HepG2 (cell line): Measurements from ENCODE around the gene ANKRD60. TPM values are rescaled to one million over a fixed set of nuclear protein-coding genes. Genes with fewer than 3 reads are reported as not detected.

Experiments
- ATAC-seq: fragments of 200-7000 bp; cut with Tn5 transposase; 3 replicates; pipeline ENCODE4 v1.9.1; 2020; ENCODE audit warnings: mild to moderate bottlenecking, moderate library complexity
- BruUV-seq: library from RNA; stranded (reverse); fragments of 400-500 nt; replicated peaks from 2 replicates; lab custom pipeline; 2021; lab: Mats Ljungman, UMichigan
- CTCF ChIA-PET: fragments of 300-600 bp; formaldehyde crosslinking; extraction: SDS; loops from one replicate; lab custom pipeline; 2021; ENCODE audit warnings: low total read pairs, inconsistent platforms, low intra/inter-chr PET ratio; lab: Yijun Ruan, JAX
- POLR2A ChIA-PET: fragments of 350-600 bp; sonication (Branson Sonifier 250); formaldehyde crosslinking; loops from one replicate; lab custom pipeline; 2020; ENCODE audit warnings: antibody characterized with exemption, inconsistent platforms; lab: Yijun Ruan, JAX
- DNase-seq: peaks from one replicate; pipeline ENCODE4 v3.0.0-alpha.2; 2015; ENCODE audit warnings: low spot score
- FAIRE-seq: peaks from 3 replicates; lab custom pipeline; 2011; peaks lifted over from hg19 to GRCh38; lab: Jason Lieb, UNC
- H2AFZ ChIP-seq: one replicate; pipeline ENCODE4 v1.6.1; 2011; ENCODE audit warnings: low read length, inconsistent platforms
- H3K27ac ChIP-seq: fragments of 300-600 bp; 3 replicates; pipeline ENCODE4 v1.8.0; 2011; ENCODE audit warnings: mixed run types, mild to moderate bottlenecking, mixed read lengths, low read length, inconsistent platforms; ENCODE audit not compliant: insufficient read depth; ENCODE audit errors: extremely low read length
- H3K27me3 ChIP-seq, 2 experiments: fragments of 200-600 bp in 1 of 2; 2 replicates in 1 of 2; 3 replicates in 1 of 2; pipeline versions ENCODE4 v1.6.0 to v1.8.0; 2011; ENCODE audit warnings: low read length in 2 of 2, mild to moderate bottlenecking in 2 of 2, moderate library complexity in 2 of 2, inconsistent platforms in 1 of 2; ENCODE audit not compliant: insufficient read depth in 2 of 2, control insufficient read depth in 1 of 2
- H3K36me3 ChIP-seq, 2 experiments: fragments of 200-600 bp in 1 of 2; replicated peaks in 1 of 2; 2 replicates in 1 of 2; 3 replicates in 1 of 2; pipeline versions ENCODE4 v1.5.1 to v1.8.0; 2011; ENCODE audit warnings: low read length in 2 of 2, inconsistent platforms in 1 of 2; ENCODE audit not compliant: insufficient read depth in 2 of 2, control insufficient read depth in 1 of 2
- H3K4me1 ChIP-seq: 2 replicates; pipeline ENCODE4 v1.5.1; 2012; ENCODE audit warnings: low read length, inconsistent platforms; ENCODE audit not compliant: insufficient read depth
- H3K4me2 ChIP-seq: 2 replicates; pipeline ENCODE4 v1.6.0; 2011; ENCODE audit warnings: low read depth, low read length, inconsistent platforms
- H3K4me3 ChIP-seq, 3 experiments: fragments of 200-600 bp in 1 of 3; sonication (generic), shearing (Covaris generic) in 1 of 3; replicated peaks in 1 of 3; 2 replicates each; pipeline ENCODE4 v1.5.1; 2011 to 2016; ENCODE audit warnings: low read length in 3 of 3, inconsistent platforms in 2 of 3, low read depth in 2 of 3, mild to moderate bottlenecking in 2 of 3, control low read depth in 1 of 3, mixed read lengths in 1 of 3; ENCODE audit not compliant: insufficient read depth in 1 of 3
- H3K79me2 ChIP-seq: one replicate; pipeline ENCODE4 v1.6.1; 2011; ENCODE audit warnings: low read length, inconsistent platforms; ENCODE audit not compliant: insufficient read depth
- H3K9ac ChIP-seq: 2 replicates; pipeline ENCODE4 v1.6.0; 2011; ENCODE audit warnings: mild to moderate bottlenecking, low read depth, low read length, inconsistent platforms; ENCODE audit not compliant: insufficient read depth
- H3K9me3 ChIP-seq: 2 replicates; pipeline ENCODE4 v1.5.1; 2012; ENCODE audit warnings: mild to moderate bottlenecking, low read length
- H4K20me1 ChIP-seq: 2 replicates; pipeline ENCODE4 v1.6.0; 2011; ENCODE audit warnings: inconsistent platforms, mild to moderate bottlenecking, low read length, moderate library complexity; ENCODE audit not compliant: insufficient read depth
- FLYWCH1 ChIP-seq: sonication (generic); formaldehyde crosslinking; IDR thresholded peaks from 2 replicates; pipeline ENCODE4 v1.8.1; 2023; ENCODE audit warnings: mild to moderate bottlenecking, missing genetic modification reagents
- THYN1 ChIP-seq: sonication (generic); formaldehyde crosslinking; IDR thresholded peaks from 2 replicates; pipeline ENCODE4 v1.8.1; 2023; ENCODE audit warnings: low read depth, mild to moderate bottlenecking, moderate library complexity, missing genetic modification reagents, borderline replicate concordance
- ZNF792 ChIP-seq: IDR thresholded peaks from 2 replicates; pipeline ENCODE4 v1.6.1; 2016
- WGBS: methylation state at CpG from one replicate; pipeline ENCODE4 v1.1.6; 2017; ENCODE audit warnings: low lambda C conversion rate; 5-methylcytosine and 5-hydroxymethylcytosine counted together
- in situ Hi-C: cut with HindIII; loops from 2 replicates; pipeline ENCODE4 v1.10.0; 2017; ENCODE audit warnings: low pct_unique_long_range_greater_than_20kb; ENCODE audit not compliant: extremely low pct_ligation_motif_present
- intact Hi-C: fragments of 100-400 bp; cut with micrococcal nuclease; formaldehyde crosslinking; loops from one replicate; pipeline ENCODE4 v1.10.0; 2022; ENCODE audit not compliant: unreplicated experiment
- polyA plus RNA-seq, 8 experiments: library from polyadenylated mRNA; depleted of rRNA in 3 of 8; stranded (reverse) in 7 of 8; unstranded in 1 of 8; fragments of >200 nt; fragmentation: Illumina TruSeq in 4 of 8; extraction: Trizol in 4 of 8; gene quantifications; 2 replicates each; pipeline versions ENCODE4 v1.2.1 to v1.2.3, GENCODE V29; 2011 to 2016; ENCODE audit warnings: low read depth in 4 of 8, missing spikeins in 1 of 8, mixed read lengths in 1 of 8; ENCODE audit not compliant: insufficient read depth in 1 of 8
- total RNA-seq, 5 experiments: library from RNA; depleted of rRNA; stranded (reverse); fragments of >200 nt; fragmentation: Illumina TruSeq; extraction: Trizol; gene quantifications; 2 replicates each; pipeline ENCODE4 v1.2.3, GENCODE V29; 2016; ENCODE audit warnings: low read depth in 1 of 5
- TF ChIP-seq, protein P1 (sequence below): sonication (generic); formaldehyde crosslinking; IDR thresholded peaks from 2 replicates; pipeline ENCODE4 v1.4.0; 2020; ENCODE audit warnings: mild to moderate bottlenecking, missing genetic modification reagents
- TF ChIP-seq, protein P2 (sequence below): sonication (generic); formaldehyde crosslinking; IDR thresholded peaks from 2 replicates; pipeline ENCODE4 v1.5.0; 2020; ENCODE audit warnings: mild to moderate bottlenecking, low read depth, missing genetic modification reagents, borderline replicate concordance

ANKRD60 gene
- total and polyA plus RNA-seq, 2 of the 13 experiments (the other 11 are each of a cell fraction or from before 2014, with no cell fraction given), result not detected

DNA sequence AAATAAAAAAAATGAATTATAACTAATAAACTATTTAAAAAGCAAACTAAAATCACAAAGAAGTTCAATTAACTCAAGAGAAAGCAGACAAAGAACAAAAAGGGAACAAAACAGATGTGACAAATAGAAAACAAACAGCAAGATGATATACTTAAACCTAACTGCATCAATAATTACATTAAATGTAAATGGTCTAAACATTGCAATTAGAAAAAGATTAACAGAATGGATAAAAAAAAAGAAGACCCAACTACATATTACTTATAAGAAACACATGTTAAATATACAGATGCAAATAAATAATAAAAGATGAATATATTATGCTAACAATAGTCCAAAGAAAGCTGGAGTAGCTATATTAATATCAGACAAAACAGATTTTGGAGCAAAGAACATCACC is 45.9 kb upstream of the ANKRD60 start (continued):
- TF ChIP-seq, protein P1, sequence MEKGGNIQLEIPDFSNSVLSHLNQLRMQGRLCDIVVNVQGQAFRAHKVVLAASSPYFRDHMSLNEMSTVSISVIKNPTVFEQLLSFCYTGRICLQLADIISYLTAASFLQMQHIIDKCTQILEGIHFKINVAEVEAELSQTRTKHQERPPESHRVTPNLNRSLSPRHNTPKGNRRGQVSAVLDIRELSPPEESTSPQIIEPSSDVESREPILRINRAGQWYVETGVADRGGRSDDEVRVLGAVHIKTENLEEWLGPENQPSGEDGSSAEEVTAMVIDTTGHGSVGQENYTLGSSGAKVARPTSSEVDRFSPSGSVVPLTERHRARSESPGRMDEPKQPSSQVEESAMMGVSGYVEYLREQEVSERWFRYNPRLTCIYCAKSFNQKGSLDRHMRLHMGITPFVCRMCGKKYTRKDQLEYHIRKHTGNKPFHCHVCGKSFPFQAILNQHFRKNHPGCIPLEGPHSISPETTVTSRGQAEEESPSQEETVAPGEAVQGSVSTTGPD, result no peak

DNA sequence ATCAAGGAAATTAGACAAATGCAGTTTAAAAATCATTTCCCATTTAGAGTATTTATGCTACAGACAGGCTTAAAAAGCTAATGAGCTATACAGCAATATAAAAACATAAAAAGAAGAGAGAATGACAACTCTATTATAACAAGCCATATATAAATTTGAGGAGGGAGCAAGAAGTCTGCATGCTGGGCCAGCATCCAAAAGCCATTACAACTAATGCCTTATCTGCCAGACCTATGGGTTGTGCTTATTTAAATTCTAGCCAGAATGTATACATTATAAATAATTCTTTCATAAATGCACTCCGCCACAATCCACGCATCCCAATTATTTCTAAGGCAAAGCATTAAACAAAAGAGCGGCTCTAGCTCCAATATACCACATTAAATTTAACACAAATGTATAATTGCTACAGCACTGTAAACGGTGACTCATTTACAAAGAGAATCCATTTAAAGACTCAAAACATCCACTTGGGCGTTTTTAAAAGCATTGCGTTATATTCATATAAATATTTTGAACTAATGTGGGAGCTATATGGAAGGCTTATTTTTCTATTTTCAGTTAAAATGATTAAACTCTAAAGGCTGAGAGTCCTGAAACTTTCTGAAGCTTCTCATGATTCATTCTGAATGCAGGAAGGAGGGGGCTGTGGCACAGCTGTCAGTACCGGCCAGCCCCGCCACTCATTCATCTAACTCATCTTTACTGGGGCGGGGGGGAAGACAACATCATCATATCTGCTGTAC is 43.3 kb upstream of the ANKRD60 start:
- in situ Hi-C loops (no loop called here), intact Hi-C loops (no loop called here)
- no peak for ATAC-seq
- Histone ChIP-seq H3K27ac (no peak overlapping the region), H3K4me2 (no peak overlapping the region), H4K20me1 (no peaks in the 10 kb centered on the region), H3K9me3 (no peaks in the 10 kb centered on the region), H3K4me3 (no peak overlapping the region), H3K27me3 (no peaks in the 10 kb centered on the region), H2AFZ (no peak overlapping the region), H3K79me2 (no peaks in the 10 kb centered on the region), H3K4me1 (peaks cover 9% of the 10 kb centered on the region), H3K36me3 (no peaks in the 10 kb centered on the region), H3K9ac (no peak overlapping the region)
- no peak for FAIRE-seq
- WGBS, result 85% methylated on average over 9 of the region's 9 CpGs
- no TSS peak for BruUV-seq
- no peak for DNase-seq
- TF ChIP-seq ZNF792, result no peak
- no peak for TF ChIP-seq FLYWCH1 (CRISPR knock-in tag)
- TF ChIP-seq, protein P2, sequence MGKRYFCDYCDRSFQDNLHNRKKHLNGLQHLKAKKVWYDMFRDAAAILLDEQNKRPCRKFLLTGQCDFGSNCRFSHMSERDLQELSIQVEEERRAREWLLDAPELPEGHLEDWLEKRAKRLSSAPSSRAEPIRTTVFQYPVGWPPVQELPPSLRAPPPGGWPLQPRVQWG (CRISPR knock-in tag), result no peak
- TF ChIP-seq THYN1 (CRISPR knock-in tag), result no peak
- POLR2A ChIA-PET, result no interaction called here
- CTCF ChIA-PET, result no interaction called here
